Glutamatergic neuron (in vitro differentiated cells): Measurements from ENCODE around the gene THSD4. TPM values are rescaled to one million over a fixed set of nuclear protein-coding genes. Genes with fewer than 3 reads are reported as not detected.

Experiments used
- DNase-seq: peaks from one replicate; pipeline ENCODE4 v3.0.0; 2022
- H3K27ac Mint-ChIP-seq: one replicate; pipeline ENCODE4 v1.8.0; 2020; ENCODE audit warnings: mild to moderate bottlenecking, mixed read lengths, inconsistent platforms; ENCODE audit not compliant: unreplicated experiment
- H3K27me3 Mint-ChIP-seq: one replicate; pipeline ENCODE4 v1.8.0; 2020; ENCODE audit warnings: mild to moderate bottlenecking, moderate library complexity, mixed read lengths, inconsistent platforms; ENCODE audit not compliant: unreplicated experiment
- H3K36me3 Mint-ChIP-seq: one replicate; pipeline ENCODE4 v1.8.0; 2020; ENCODE audit warnings: mild to moderate bottlenecking, mixed read lengths, inconsistent platforms; ENCODE audit not compliant: unreplicated experiment
- H3K4me1 Mint-ChIP-seq: one replicate; pipeline ENCODE4 v1.8.0; 2020; ENCODE audit warnings: mild to moderate bottlenecking, low read depth, mixed read lengths, inconsistent platforms; ENCODE audit not compliant: unreplicated experiment
- H3K4me3 Mint-ChIP-seq: one replicate; pipeline ENCODE4 v1.8.0; 2020; ENCODE audit warnings: mild to moderate bottlenecking, mixed read lengths, inconsistent platforms; ENCODE audit not compliant: unreplicated experiment
- H3K9me3 Mint-ChIP-seq: one replicate; pipeline ENCODE4 v1.8.0; 2020; ENCODE audit warnings: mild to moderate bottlenecking, moderate library complexity, mixed read lengths, inconsistent platforms; ENCODE audit not compliant: unreplicated experiment
- total RNA-seq: library from RNA; stranded (reverse); fragmentation: NEBNext Ultra II Directional; extraction: Animal tissue kit (Norgen Biotek cat#: 25700); gene quantifications from one replicate; pipeline ENCODE4 v1.2.1, GENCODE V29; 2021; ENCODE audit not compliant: unreplicated experiment
- TF ChIP-seq, protein P1 (sequence below): fragments of 200-600 bp; sonication (generic); IDR thresholded peaks from one replicate; pipeline ENCODE4 v1.5.0; 2021; ENCODE audit not compliant: partially characterized antibody, unreplicated experiment

THSD4 gene
- total RNA-seq, 1 donor from 2014 or later, result 12.3 TPM

DNA sequence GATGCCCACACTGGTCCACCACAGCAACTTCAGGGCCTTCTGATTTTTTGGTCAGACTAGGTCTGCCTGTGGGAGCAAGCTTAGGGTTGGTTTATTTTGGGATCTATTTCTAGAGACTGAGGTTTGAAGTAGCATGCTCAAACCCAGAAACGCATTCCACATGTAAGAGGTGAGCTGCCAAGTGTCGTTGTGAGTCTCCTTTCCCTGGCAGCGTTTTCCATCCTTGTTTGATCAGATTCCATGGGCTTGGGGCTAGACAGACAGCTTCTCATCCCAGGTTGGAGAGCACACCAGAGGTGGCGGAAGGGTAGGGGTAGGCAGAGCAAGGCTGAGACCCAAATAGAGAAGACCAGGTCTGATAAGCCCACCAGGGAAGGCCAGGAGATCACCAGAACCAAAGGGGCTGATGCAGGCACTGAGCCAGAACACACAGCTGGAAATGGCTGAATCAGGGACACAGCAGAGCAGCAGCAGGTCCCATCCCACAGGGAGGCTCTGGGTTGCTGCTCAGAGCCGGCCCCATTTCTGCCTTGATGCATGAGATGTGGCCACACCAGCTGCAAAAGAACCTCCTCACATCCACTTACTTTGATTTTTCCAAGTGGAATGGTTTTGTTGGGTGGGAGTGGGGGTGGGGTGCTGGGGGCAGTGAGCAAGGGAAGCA is 186.8 kb downstream of the THSD4 start:
- Mint-ChIP-seq H3K27ac (no peak overlapping the region), H3K36me3 (no peaks in the 10 kb centered on the region), H3K4me3 (no peak overlapping the region), H3K9me3 (no peaks in the 10 kb centered on the region), H3K4me1 (no peaks in the 10 kb centered on the region), H3K27me3 (no peaks in the 10 kb centered on the region)
- no peak for DNase-seq
- TF ChIP-seq, protein P1, sequence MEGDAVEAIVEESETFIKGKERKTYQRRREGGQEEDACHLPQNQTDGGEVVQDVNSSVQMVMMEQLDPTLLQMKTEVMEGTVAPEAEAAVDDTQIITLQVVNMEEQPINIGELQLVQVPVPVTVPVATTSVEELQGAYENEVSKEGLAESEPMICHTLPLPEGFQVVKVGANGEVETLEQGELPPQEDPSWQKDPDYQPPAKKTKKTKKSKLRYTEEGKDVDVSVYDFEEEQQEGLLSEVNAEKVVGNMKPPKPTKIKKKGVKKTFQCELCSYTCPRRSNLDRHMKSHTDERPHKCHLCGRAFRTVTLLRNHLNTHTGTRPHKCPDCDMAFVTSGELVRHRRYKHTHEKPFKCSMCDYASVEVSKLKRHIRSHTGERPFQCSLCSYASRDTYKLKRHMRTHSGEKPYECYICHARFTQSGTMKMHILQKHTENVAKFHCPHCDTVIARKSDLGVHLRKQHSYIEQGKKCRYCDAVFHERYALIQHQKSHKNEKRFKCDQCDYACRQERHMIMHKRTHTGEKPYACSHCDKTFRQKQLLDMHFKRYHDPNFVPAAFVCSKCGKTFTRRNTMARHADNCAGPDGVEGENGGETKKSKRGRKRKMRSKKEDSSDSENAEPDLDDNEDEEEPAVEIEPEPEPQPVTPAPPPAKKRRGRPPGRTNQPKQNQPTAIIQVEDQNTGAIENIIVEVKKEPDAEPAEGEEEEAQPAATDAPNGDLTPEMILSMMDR, result no peak

GRCh38 chr15:71302861-71303410 is 187.7 kb downstream of the THSD4 start:
- Mint-ChIP-seq H3K27me3 (no peaks in the 10 kb centered on the region), H3K4me1 (no peaks in the 10 kb centered on the region), H3K27ac (no peak overlapping the region), H3K9me3 (no peaks in the 10 kb centered on the region), H3K36me3 (no peaks in the 10 kb centered on the region), H3K4me3 (no peak overlapping the region)
- DNase-seq, result no peak
- TF ChIP-seq, protein P1, result no peak

DNA sequence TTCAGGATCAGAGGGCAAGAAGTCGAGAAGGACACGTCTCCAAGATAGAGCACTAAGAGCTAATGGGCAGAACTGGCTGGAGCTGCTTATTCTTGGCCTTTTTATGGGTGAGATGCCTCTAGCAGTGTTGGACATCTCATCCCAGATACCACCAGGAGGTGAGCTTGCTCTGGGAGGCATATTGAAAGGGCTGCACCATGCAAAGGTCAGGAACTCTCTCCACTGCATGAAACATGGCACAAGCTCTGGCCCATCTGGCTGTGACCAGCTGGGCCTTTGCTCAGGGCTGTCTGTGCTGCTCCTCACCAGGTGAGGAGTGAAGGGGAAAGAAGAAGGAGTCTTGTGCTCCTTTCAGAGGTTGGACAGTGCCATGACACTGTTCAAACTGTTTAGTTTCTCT is 188.7 kb downstream of the THSD4 start:
- no peak for DNase-seq
- no peak overlapping the region for H3K27ac Mint-ChIP-seq
- TF ChIP-seq, protein P1, result no peak

DNA sequence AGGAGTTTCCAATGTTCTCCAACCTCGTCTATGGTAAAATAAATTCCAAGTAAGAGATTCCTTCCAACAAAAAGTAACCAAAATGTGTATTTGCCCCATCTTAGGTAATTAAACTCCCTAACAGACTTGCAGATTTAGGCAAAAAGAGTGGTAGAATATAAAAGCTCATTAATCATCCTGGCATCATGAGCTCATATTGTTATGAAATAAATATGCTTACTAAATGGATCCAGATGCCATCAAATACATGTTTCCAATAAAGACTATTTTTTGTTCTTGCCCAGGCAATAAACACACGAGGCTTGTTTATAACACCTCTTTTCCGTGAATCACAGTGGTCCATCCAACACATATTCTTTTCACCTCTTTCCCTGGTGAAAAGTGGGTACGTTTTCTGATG is 189.4 kb downstream of the THSD4 start:
- no peak overlapping the region for H3K27ac Mint-ChIP-seq
- no peaks in the 10 kb centered on the region for H3K27me3 Mint-ChIP-seq
- TF ChIP-seq, protein P1, result no peak
- no peaks in the 10 kb centered on the region for H3K36me3 Mint-ChIP-seq
- no peak overlapping the region for H3K4me3 Mint-ChIP-seq
- no peaks in the 10 kb centered on the region for H3K4me1 Mint-ChIP-seq
- no peak for DNase-seq
- no peaks in the 10 kb centered on the region for H3K9me3 Mint-ChIP-seq

More for the DNA sequence above, 188.7 kb downstream of the THSD4 start:
- no peaks in the 10 kb centered on the region for H3K4me1 Mint-ChIP-seq
- H3K36me3 Mint-ChIP-seq, result no peaks in the 10 kb centered on the region
- no peak overlapping the region for H3K4me3 Mint-ChIP-seq
- H3K27me3 Mint-ChIP-seq, result no peaks in the 10 kb centered on the region
- no peaks in the 10 kb centered on the region for H3K9me3 Mint-ChIP-seq

- TF ChIP-seq, protein P1, result no peak
- Mint-ChIP-seq H3K4me1 (no peaks in the 10 kb centered on the region), H3K9me3 (no peaks in the 10 kb centered on the region), H3K4me3 (no peak overlapping the region), H3K27ac (no peak overlapping the region), H3K36me3 (no peaks in the 10 kb centered on the region), H3K27me3 (no peaks in the 10 kb centered on the region)
- no peak for DNase-seq
These were observed 191.3 kb downstream of the THSD4 start for GRCh38 chr15:71306538-71306937.
